ENCODE measurements around the gene TNF.
A peak's percentile ranks its signal among the peaks of the same experiment; 100 is the strongest.
"Not testable (repeated sequence)": the region's sequence is repeated elsewhere in the genome, so short reads cannot be mapped to it uniquely, and the experiment has no call there.

The TNF gene

DNA sequence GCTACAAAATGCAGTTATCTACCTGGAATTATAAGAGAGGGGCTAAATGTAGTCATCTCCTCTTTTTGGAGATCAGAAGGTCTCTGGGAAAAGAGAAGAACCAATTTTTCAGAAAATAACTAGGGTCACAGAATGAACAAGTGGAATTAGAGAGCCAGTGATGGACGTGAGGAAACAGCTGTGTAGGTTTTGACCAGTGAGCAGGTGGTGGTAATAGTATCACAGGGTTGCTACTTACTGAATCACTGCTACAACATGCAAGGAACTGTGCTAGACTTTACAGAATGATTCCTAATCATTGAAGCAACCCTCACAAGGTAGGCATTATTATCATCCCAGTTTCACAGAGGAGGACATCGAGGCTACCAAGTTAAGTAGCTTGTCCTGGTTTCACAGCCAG, 30.7 kb upstream of the TNF start:
- no peak for DNase-seq (ENCODE audit: low read depth)

DNA sequence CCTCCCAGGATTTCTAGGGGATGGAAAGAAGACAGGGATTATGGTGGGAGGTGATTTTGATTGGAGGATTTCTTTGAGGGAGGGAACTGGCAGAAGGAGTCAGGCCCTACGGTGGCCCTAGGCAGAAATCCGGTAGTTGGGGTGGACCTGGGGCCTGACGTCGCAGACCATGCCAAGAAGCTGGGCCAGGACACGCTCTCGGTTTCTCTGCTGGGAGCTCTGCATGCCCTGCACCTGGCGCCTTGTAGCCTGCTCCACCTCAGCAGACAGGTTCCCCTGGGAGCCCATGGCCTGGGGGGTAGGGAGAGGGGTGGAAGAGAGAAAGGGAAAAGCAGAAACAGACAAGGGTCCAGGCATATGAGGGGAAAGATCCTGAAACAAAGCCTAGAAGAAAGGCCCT, 30.1 kb upstream of the TNF start:
- no peak for DNase-seq (ENCODE audit: low read depth)

DNA sequence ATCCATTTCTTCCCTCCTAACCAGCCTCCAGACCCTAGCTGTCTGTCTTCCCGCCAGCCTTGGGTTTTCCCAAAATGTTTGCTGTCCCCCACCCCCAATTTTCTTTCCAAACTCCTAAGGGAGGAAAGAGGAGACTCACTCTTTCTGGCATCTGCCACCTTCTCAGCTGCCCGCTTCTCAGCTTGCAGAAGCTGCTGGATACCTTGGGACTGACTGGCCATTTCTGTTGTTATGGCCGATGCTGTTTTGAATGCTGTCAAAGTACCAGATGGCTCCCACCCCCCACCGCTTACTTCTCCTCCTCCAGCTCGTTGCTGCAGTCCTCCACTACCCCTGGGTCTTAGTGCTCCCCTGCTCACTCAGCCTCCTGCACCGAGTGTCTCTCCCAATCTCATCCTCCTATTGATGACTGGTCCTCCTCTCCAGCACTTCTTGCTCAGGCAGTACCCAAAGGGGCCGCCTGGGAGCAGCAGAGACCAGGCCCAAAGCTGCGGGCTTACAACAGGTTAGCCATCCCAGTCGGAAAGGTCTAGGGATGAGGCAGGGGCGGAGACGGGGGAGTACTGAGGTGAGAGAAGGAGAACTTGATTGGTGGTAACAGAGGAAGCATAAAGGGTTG, 28.9 kb upstream of the TNF start, which contains the start of gene ATP6V1G2:
Gene ATP6V1G2 (minus strand): TSS at position 270 of the 619 bp plus-strand sequence. CDS start 49 bp downstream, at position 221.
- DNase-seq (ENCODE audit: low read depth) = peak; percentile 88

DNA sequence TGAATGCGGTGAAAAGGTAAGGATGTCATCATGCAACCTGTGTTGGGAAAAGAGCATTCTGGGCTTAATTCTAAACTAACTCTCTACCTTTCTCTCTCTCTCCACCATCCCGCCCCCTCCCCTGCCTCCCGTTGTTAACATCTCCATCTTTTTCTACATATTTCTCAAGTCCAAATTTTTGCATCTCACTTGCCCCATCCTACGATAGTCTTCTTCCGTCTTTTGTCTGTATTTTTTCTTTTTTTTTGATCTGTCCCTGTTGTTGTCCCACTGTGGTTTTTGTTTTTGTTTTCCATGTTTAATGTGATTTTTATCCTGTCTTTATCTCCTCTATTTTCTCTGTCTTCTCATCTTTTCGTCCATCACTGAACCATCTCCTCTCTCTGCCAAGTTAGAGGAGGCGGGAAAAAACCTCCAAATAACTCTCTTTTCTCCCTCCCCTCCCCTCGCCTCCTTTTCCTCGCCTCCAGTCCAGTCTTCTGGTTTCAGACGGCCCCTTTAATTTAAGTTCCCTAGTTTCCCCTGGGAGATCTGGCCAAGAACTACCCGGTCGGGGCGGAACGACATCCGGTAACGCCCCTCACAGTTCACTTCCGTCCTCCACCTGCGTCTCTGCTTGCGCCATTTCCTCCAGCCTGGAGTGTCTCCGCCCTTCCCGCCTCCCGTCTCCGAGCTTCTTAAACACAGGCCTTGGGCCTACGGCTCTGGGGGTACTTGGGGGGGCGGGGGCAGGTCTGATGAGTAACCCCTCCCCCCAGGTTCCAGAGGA, 28.2 kb upstream of the TNF start, which contains the start of gene NFKBIL1:
Gene NFKBIL1 (plus strand): TSS at position 651 of the 769 bp plus-strand sequence. CDS start 87 bp downstream, at position 738.
- peak; percentile 98 for DNase-seq (ENCODE audit: low read depth)

DNA sequence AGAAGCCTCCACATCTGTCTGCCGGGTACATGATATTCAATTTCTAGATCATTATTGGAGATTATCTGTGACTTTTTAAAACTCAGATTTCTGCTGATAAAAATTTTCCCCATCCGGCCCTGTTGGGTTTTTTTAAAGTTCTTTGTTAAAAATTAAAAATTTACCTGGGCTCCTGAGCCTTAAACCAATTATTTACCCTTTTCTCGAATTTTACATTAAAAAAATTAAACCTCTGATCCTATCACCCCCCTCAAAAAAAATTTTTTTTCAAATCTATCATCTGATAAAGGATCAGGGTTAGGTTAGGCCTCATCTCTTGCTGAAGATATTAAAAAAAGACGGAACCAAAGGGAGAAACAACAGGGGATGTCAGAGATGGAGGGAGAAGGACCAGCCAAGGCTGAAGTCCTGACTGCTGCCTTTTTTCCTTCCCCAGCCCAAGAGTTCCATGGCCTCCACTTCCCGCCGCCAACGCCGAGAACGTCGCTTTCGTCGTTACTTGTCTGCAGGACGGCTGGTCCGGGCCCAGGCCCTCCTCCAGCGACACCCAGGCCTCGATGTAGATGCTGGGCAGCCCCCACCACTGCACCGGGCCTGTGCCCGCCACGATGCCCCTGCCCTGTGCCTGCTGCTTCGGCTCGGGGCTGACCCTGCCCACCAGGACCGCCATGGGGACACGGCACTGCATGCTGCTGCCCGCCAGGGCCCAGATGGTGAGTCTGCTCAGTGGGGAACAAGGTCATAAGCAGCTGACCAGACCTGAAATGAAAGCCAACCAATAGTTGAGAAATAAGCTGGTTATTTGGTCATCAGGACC, 27.4 kb upstream of the TNF start:
- no peak for DNase-seq (ENCODE audit: low read depth)

DNA sequence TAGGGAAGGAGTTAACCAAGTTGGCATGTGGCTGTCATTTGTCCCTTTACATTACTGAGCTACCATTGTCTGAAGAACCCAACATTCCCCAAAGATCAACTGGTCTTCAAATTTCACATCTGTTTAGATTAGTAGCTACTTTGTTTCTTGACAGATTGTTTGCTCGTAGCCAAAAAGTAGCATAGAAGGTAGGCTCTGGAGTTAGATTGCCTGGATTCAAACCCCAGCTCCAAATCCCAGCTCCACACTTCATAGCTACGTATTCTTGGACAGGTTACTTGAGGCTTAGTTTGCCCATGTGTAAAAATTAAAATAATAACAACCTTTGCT, 26.9 kb upstream of the TNF start:
- DNase-seq (ENCODE audit: low read depth) = no peak

DNA sequence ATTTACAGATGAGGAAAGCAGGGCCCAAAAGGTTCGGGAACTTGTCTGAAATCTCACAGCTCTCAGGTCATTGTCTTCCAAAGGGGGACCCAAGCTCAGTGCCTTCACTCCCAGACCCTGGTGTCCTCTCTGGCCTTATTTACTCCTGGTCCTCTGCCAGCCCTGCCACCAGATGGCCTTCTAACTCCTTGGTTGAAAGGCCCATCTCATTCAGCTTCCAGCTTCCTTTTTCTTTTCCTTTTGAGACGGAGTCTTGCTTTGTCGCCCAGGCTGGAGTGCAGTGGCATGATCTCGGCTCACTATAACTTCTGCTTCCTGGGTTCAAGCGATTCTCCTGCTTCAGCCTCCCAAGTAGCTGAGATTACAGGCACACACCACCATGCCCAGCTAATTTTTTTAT, 24.0 kb upstream of the TNF start:
- not testable (repeated sequence) for DNase-seq (ENCODE audit: low read depth)

DNA sequence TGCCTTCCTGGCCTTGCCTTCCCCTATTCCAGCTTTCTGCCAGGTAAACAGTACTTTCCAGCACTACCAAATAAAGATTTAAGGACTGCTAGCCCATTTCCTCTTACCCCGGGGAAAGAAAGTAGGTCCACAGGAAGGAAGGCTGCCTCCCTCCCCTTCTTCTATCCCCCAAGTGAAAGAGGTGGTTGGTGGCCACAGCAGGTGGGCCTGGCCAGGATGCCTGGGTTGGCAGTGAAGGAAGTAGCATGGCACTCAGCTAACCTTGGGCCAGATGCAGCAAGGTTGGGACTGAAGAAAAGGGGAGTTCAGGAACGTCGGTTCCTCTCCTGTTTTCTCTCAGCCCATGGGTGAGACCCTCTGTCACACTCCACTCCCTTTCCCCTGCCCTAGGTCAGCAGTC, 19.1 kb upstream of the TNF start:
- DNase-seq (ENCODE audit: low read depth) = no peak

DNA sequence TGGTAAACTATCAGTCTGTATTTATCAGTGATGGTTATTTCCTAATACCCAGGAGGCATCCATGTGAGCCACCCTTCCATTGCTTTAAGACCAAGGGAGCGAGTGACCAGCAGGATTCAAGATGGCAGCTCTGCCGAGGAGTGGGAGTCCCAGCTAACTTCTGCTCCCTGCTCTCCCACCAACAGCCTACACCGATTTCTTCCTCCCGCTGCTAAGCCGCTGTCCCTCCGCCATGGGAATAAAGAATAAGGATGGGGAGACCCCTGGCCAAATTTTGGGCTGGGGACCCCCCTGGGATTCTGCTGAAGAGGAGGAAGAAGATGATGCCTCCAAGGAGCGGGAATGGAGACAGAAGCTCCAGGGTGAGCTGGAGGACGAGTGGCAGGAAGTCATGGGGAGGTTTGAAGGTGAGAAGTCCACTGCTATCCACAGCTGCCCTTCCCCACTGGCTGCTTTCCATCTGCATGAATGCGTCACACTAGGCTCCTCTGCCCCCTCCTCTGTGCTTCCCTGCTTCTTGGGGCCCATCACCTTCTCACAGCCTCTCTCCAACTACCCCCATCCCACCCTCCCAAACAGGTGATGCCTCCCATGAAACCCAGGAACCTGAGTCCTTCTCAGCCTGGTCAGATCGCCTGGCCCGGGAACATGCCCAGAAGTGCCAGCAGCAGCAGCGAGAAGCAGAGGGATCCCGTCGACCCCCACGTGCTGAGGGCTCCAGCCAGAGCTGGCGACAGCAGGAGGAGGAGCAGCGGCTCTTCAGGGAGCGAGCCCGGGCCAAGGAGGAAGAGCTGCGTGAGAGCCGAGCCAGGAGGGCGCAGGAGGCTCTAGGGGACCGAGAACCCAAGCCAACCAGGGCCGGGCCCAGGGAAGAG, 17.7 kb upstream of the TNF start:
- no peak for DNase-seq (ENCODE audit: low read depth)

DNA sequence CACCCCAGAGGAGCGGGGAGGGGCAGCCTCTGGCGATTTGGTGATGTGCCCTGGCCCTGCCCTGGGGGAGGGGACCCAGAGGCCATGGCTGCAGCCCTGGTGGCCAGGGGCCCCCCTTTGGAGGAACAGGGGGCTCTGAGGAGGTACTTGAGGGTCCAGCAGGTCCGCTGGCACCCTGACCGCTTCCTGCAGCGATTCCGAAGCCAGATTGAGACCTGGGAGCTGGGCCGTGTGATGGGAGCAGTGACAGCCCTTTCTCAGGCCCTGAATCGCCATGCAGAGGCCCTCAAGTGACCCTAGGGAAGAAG, 17.1 kb upstream of the TNF start:
- no peak for DNase-seq (ENCODE audit: low read depth)

DNA sequence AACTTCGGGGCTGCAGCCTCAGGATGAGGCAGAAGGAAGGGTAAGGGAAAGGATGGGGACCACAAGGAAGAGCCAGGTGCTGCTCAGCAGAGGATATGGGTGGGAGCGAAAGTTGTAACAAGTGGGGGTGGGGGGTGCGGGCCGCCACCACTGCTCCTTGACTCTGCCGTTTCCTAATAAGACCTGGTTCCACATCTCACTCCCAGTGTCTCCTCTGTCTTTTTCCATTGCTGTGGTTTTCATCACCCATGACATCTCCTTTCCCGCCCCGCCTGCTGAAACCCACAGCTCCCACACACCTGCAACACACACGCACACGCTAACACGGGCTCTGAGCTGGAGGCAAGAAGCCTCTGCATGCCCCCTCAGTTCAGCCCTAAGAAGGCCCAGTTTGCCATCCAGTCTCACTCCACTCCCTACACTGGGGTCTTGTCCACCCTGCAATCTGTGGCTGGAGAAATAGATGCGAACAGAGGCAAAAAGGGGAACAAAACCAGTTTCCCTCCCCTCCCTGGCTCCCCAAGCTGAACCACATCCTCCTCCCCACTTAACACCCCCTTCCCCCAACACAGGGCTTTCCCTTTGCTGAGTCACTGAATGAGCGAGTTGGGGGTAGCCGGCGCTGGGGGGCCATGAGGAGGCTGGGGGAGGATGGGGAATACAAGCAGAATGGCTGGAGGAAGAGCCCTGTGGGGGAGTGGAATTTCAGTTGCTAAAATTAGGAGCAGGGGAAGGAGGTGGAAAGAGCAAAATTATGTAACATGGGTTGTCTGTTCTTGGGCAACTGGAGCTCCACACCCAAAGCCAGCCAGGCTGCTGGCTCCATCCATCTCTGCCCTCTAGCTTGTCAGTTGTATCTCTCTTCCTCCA, 16.5 kb upstream of the TNF start:
- no peak for DNase-seq (ENCODE audit: low read depth)

DNA sequence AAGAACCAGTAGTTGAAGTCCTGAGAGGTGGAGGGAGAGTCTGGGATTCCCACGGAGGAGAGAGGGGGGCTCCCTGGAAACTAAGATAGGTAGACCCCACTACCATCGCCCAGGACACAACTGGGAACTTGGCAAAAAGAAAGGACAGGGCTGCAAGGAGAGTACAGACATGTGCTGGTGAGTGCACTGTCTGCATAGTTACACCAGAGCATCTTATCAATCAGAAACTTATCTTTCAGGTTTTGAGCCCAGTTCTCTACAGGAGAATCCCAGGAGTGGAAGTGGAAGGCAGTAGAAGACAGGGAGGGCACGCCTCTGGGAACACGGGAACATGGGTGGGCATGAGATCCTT, 15.8 kb upstream of the TNF start:
- no peak for DNase-seq (ENCODE audit: low read depth)

DNA sequence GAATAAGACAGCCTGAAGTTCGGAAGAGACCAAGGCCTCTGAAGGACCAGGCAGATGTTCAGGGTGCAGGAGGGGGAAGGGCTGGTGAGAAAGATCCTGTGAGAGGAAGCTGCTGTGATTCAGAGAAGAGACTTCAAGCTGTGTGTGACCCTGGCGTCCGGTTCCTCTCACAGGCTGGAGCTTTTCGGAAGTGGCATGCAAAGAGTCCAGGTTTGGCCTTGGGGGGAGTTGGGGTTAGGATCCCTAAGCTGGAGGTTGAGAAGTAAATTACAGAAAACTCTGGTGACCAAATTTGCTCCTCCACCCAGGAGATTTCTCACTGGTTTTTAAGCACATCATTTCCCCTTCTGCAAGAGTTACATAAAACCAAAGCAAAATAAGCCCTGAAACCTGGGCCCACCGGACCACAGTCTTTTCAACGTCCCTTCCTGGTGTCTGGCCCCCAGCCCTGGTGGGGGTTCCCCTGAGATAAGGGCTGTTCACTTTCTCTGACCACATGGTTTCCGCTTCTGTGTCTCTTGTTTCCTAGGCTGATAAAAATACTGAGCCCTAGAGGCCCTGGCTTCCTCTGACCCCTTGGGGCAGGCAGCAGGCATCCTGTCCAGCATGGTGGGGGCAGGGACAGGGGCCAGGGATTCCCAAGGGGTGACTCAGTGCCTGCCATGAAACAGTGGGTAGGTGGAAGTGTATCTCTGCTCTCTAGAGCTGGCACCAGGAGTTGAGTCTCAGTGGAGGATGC, 15.2 kb upstream of the TNF start:
- peak; percentile 19 for DNase-seq (ENCODE audit: low read depth)

DNA sequence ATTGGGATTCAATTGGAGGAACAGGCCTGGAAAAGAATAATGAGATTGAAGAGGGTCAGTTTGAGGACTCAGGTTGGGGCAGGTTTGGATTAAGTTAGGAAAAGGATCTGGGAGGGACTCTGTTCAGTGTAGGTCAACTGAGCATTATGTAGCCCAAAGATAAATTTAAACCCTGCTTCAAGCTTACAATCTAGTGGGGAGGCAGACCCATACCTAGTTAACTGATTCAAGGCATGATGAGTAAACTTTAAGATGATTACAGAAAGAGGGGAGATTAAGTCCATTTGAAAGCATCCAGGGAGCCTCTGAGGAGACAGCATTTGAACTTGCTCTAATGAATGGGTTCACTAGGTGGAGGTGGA, 14.7 kb upstream of the TNF start:
- no peak for DNase-seq (ENCODE audit: low read depth)

DNA sequence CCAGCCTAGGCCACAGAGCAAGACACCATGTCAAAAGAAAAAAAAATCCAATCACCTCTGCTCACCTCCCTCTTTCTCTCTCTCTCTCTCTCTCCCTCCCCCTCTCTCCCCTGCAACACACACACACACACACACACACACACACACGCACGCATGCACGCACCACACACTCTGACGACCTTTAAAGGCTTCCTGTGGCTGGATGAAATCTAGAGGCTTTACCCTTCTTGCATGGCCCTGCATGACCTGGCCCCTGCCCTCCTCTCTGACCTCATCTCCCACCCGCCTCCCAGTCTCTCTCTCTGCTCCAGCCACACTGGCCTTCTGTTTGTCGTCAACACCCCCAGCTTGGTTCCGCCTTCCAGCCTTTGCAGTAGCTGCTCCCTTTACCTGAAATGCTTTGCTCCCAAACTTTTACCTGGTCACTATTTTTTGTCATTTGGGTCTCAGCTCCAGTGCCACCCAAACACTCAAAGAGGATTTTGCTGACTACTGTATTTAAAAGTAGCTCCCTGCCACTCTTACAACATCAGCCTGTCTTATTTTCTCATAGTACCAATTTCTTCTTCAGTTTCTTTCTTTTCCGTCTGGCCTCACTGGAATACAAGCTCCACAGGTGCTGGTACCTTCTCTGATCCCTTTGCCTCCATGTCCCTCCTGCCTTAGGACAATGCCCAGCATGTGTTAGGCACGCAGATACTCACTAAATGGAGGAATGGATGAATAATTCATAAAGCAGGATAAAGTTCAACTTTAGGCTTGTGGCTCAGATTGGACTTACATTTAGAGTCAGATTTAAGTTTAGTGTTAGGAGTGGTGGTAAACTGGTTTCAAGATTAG, 7.6 kb upstream of the TNF start:
- no peak for DNase-seq (ENCODE audit: low read depth)

DNA sequence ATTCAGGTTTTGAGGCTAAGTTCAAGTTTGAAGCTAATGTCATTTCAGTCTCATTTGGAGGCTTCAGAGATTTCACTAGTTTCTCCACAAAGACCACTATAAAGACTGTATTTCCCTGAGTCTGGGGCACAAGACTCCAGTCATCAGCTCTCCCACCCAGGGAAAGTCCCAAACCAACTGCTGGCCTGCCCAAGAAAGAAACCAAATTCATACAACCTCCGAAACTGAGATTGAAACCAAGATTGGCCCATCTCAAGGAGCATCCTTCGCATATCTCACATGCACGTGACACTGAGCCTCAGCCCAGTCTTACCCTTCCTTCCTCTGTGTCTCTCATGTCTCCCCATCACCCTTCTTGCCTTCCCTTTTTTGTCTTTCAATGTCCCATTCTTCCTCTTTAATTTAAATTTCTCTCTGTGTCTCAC, 6.8 kb upstream of the TNF start:
- DNase-seq (ENCODE audit: low read depth) = no peak

DNA sequence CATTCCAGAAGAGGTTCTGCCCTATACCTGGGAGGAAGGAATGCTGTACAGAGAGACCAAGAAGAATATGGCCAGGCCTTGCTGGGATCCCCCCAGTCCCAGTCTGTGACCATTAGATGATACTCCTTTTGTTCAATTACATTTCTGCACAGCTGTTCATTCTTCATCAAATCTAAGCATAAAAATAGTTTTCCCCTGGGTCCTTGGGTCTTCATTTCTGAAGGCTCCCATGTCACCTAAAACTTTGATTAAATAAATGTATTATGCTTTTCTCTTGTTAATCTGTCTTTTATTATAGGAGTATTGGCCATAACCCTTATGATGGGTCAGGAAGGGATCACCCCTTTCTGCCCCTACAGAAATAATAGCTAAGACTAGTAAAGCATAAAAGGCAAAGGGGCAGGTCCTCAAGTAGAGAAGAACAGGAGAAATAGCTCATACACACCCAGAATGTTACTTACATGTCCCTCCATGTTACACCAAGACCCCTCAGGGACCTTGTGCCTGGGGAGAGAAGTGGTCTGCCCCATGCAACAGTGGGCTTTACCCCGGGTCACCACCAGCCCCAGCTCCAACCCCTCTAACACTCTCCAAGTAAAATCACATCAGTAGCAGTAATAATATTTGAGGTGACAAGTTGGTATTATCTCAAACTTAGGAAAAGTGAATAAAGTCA, 5.4 kb upstream of the TNF start:
- DNase-seq (ENCODE audit: low read depth) = no peak

DNA sequence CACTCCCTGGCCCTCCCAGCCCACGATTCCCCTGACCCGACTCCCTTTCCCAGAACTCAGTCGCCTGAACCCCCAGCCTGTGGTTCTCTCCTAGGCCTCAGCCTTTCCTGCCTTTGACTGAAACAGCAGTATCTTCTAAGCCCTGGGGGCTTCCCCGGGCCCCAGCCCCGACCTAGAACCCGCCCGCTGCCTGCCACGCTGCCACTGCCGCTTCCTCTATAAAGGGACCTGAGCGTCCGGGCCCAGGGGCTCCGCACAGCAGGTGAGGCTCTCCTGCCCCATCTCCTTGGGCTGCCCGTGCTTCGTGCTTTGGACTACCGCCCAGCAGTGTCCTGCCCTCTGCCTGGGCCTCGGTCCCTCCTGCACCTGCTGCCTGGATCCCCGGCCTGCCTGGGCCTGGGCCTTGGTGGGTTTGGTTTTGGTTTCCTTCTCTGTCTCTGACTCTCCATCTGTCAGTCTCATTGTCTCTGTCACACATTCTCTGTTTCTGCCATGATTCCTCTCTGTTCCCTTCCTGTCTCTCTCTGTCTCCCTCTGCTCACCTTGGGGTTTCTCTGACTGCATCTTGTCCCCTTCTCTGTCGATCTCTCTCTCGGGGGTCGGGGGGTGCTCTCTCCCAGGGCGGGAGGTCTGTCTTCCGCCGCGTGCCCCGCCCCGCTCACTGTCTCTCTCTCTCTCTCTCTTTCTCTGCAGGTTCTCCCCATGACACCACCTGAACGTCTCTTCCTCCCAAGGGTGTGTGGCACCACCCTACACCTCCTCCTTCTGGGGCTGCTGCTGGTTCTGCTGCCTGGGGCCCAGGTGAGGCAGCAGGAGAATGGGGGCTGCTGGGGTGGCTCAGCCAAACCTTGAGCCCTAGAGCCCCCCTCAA, 3.1 kb upstream of the TNF start, which contains the start of gene LTA:
Gene LTA (plus strand): TSS at position 249 of the 871 bp plus-strand sequence. CDS start 454 bp downstream, at position 703.
- DNase-seq (ENCODE audit: low read depth) = no peak
